ENCODE results near the gene KCNH4. TPM values are rescaled to one million over a fixed set of nuclear protein-coding genes. Genes with fewer than 3 reads are reported as not detected.
A peak's percentile ranks its signal among the peaks of the same experiment; 100 is the strongest.

The KCNH4 gene
- total RNA-seq, 1 donor from 2014 or later: not detected

DNA sequence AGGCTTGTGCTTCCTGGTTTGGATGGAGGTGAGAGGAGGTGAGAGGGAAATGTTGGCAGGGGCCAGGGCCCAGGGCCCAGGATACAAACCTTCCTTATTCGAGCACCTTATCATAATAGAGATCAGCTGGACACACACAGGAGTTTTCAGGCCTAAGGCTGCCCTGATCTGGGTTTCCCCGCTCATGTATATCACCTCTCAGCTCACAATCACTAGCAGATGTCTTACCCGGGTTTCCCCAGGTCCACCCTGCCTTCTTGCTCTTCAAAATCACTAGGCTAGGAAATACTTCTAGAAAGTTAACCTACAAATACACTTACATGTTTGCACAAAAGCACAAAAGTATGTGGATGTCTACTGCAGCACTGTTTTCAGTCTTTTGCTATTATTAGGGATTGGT is 54.1 kb downstream of the KCNH4 start:
- H3K27me3 Mint-ChIP-seq: no peaks in the 10 kb centered on the region
- no peak overlapping the region for H3K27ac Mint-ChIP-seq
- DNase-seq (ENCODE audit: extremely low spot score, unreplicated experiment): no peak
- H3K4me3 Mint-ChIP-seq: no peak overlapping the region
- H3K36me3 Mint-ChIP-seq: peaks cover 14% of the 10 kb centered on the region
- H3K4me1 Mint-ChIP-seq (ENCODE audit: unreplicated experiment): peaks cover 4% of the 10 kb centered on the region
- no peaks in the 10 kb centered on the region for H3K9me3 Mint-ChIP-seq
- TF ChIP-seq, protein P1, sequence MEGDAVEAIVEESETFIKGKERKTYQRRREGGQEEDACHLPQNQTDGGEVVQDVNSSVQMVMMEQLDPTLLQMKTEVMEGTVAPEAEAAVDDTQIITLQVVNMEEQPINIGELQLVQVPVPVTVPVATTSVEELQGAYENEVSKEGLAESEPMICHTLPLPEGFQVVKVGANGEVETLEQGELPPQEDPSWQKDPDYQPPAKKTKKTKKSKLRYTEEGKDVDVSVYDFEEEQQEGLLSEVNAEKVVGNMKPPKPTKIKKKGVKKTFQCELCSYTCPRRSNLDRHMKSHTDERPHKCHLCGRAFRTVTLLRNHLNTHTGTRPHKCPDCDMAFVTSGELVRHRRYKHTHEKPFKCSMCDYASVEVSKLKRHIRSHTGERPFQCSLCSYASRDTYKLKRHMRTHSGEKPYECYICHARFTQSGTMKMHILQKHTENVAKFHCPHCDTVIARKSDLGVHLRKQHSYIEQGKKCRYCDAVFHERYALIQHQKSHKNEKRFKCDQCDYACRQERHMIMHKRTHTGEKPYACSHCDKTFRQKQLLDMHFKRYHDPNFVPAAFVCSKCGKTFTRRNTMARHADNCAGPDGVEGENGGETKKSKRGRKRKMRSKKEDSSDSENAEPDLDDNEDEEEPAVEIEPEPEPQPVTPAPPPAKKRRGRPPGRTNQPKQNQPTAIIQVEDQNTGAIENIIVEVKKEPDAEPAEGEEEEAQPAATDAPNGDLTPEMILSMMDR (conservative IDR thresholded peaks at IDR 0.05): no peak

DNA sequence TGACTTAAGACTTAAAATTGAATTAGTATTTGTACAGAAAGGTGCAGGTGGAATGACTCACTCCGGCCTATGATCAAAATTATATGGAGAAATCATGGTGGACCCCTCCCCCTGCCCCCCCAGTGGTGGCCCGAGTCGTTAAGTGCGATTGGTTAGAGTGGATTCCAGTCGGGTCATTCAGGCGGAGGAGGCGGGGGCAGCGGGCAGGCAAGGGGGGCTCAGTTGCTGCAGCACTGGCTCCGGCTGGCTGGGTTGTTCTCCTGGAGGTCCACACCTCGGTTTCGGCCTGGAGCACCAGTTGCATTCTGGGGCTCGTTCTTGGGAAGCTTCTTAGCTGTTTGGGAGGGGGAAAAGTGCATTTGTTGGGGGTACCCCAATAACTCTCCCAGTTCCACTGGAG is 55.4 kb downstream of the KCNH4 start:
- Mint-ChIP-seq H3K4me1 (ENCODE audit: unreplicated experiment) (peaks cover 5% of the 10 kb centered on the region), H3K27ac (no peak overlapping the region), H3K9me3 (no peaks in the 10 kb centered on the region), H3K27me3 (no peaks in the 10 kb centered on the region), H3K36me3 (peaks cover 12% of the 10 kb centered on the region), H3K4me3 (no peak overlapping the region)
- TF ChIP-seq, protein P1 (conservative IDR thresholded peaks at IDR 0.05): no peak
- DNase-seq (ENCODE audit: extremely low spot score, unreplicated experiment): no peak

DNA sequence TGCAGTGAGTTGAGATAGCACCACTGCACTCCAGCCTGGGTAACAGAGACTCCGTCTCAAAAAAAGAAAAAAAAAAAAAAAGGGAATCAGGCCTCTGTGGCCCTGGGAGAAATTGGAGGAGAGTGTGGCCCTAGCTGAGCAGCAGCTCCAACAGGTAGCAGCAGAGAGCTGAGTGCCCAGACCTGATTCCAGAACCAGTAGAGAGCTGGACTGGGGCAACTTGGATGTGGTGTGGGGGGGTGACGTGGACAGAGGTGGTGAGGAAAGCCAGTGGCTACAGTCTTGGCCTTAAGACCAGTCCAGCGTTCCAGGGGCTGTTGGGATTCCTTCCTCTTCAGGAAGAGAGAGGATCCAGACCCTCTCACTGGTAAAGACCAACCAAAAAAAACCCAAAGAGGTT is 56.7 kb downstream of the KCNH4 start:
- Mint-ChIP-seq H3K4me1 (ENCODE audit: unreplicated experiment) (peaks cover 11% of the 10 kb centered on the region), H3K9me3 (no peaks in the 10 kb centered on the region), H3K27ac (no peak overlapping the region), H3K27me3 (no peaks in the 10 kb centered on the region), H3K4me3 (no peak overlapping the region), H3K36me3 (peaks cover 11% of the 10 kb centered on the region)
- no peak for DNase-seq (ENCODE audit: extremely low spot score, unreplicated experiment)
- TF ChIP-seq, protein P1 (conservative IDR thresholded peaks at IDR 0.05): no peak

DNA sequence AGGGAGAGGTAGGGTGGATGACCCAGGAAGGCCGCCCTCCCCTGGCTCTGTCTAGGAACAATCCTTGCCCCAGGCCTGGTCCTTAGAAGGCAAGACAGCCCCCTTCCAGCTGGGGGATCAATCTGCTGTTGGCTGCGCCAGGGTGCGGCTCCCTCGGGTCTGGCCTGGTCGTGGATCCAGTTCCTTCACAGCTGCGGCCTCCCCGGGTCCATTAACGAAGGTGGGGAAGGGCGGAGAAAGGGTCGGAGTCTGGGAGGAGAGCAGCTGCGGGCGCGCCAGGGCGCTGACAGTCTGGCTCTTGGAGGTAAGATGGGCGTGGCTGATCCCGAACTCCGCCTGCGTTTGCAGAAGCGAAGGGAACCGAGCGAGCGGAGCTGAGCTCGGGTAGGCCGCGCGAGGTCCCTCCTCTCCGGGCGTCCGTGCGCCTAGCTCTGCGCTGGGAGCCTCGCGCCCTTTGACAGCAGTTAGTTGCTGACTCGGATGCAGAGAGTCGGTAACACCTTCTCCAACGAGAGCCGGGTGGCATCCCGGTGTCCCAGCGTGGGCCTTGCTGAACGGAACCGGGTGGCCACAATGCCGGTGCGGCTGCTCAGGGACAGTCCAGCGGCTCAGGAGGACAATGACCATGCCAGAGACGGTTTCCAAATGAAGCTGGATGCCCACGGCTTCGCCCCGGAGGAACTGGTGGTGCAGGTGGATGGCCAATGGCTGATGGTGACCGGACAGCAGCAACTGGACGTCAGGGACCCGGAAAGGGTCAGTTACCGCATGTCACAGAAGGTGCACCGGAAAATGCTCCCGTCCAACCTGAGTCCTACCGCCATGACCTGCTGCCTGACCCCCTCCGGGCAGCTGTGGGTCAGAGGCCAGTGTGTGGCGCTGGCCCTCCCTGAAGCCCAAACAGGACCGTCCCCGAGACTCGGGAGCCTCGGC is 58.3 kb downstream of the KCNH4 start, which contains the start of gene HSPB9:
TSS of gene HSPB9 (plus strand) at position 434 of the 933 bp plus-strand sequence. CDS start at position 481, 47 bp downstream.
- TF ChIP-seq, protein P1 (conservative IDR thresholded peaks at IDR 0.05): no peak
- H3K27me3 Mint-ChIP-seq: no peaks in the 10 kb centered on the region
- peak within 1 kb of the TSS; percentile 62 for H3K27ac Mint-ChIP-seq
- no peak for DNase-seq (ENCODE audit: extremely low spot score, unreplicated experiment)
- H3K4me3 Mint-ChIP-seq: peak within 1 kb of the TSS; percentile 80
- peaks cover 17% of the 10 kb centered on the region for H3K4me1 Mint-ChIP-seq (ENCODE audit: unreplicated experiment)
- H3K36me3 Mint-ChIP-seq: peaks cover 11% of the 10 kb centered on the region
- no peaks in the 10 kb centered on the region for H3K9me3 Mint-ChIP-seq

DNA sequence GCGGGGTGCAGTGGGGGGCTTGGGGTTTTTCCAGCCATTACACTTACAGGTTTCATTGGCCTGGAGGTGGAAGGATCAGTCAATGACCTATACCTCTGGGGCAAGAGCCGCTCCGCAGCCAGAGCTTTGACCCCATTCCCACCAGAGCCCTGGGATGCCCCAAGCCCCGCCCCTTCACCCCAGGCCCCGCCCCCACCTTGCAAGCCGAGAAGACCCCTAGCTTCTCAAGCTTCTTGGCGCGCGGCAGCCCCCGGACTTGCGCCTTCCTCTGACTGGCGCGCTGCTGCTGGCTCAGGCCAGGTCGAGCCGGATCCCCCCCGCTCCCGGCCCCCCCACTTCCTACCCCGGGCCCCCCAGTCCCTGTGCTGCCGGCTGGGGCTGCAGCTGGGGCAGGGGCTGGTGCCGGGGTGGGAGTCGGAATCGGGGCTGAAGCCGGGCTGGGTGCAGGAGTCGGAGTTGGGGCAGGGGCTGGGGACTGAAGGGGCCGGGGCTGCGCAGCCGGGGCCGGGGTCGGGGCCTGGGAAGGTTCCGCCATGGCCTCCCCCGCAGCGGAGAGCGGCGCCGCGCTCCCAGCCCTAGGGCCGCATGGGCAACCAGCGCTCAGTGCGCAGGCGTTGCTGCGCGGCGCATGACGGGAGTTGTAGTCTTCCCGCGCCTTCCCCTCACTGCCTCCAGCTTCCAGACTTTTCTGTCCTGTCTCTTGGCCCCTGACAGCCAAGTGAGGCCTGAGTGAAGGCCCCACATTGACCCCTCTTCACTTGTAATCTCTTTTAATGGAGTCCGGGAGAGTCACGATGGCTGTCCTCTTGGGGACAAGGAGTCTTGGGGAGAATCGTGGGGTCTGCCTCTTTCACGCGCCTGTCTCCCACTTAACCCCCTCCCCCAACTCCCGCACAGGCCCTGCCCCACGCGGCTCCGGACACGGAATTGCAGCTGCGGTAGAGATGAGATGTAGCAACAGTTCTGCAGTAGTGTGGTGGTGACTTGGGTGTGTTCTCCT is 59.9 kb downstream of the KCNH4 start, which contains the start of gene KAT2A:
TSS of gene KAT2A (minus strand) at position 598 of the 1,000 bp plus-strand sequence. CDS start at position 535, 63 bp downstream.
- Mint-ChIP-seq H3K27ac (peak within 1 kb of the TSS; percentile 62), H3K36me3 (peaks cover 12% of the 10 kb centered on the region), H3K4me3 (peak within 1 kb of the TSS; percentile 80), H3K9me3 (no peaks in the 10 kb centered on the region), H3K27me3 (no peaks in the 10 kb centered on the region), H3K4me1 (ENCODE audit: unreplicated experiment) (peaks cover 24% of the 10 kb centered on the region)
- DNase-seq (ENCODE audit: extremely low spot score, unreplicated experiment): peak; percentile 83
- TF ChIP-seq, protein P1 (conservative IDR thresholded peaks at IDR 0.05): no peak

All from type B pancreatic cell (in vitro differentiated cells).